HEK293T (cell line): ENCODE measurements around the gene ULK1.

Experiments used
- CTCF ChIA-PET: fragments of 350-600 bp; formaldehyde crosslinking; extraction: SDS; loops from one replicate; lab custom pipeline; 2021; ENCODE audit warnings: antibody characterized with exemption, inconsistent platforms; lab: Yijun Ruan, JAX
- POLR2A ChIA-PET: fragments of 350-600 bp; formaldehyde crosslinking; extraction: SDS; loops from one replicate; lab custom pipeline; 2020; ENCODE audit warnings: antibody characterized with exemption, inconsistent platforms; lab: Yijun Ruan, JAX
- DNase-seq: peaks from one replicate; pipeline ENCODE4 v3.0.0; 2012; ENCODE audit warnings: mixed read lengths; ENCODE audit errors: extremely low spot score
- ARNT ChIP-seq: fragments of 450-650 bp; IDR thresholded peaks from 2 replicates; pipeline ENCODE4 v1.6.1; 2017; ENCODE audit warnings: mild to moderate bottlenecking
- BHLHE40 ChIP-seq: fragments of 450-650 bp; IDR thresholded peaks from 2 replicates; pipeline ENCODE4 v1.6.1; 2016; ENCODE audit warnings: mild to moderate bottlenecking, moderate library complexity, borderline replicate concordance
- CTBP1 ChIP-seq: fragments of 450-650 bp; IDR thresholded peaks from 2 replicates; pipeline ENCODE4 v1.6.1; 2016; ENCODE audit warnings: borderline replicate concordance
- ELF4 ChIP-seq: fragments of 450-650 bp; IDR thresholded peaks from 2 replicates; pipeline ENCODE4 v1.6.1; 2017; ENCODE audit warnings: antibody characterized with exemption
- FOXA1 ChIP-seq: fragments of 450-650 bp; IDR thresholded peaks from 2 replicates; pipeline ENCODE4 v1.6.1; 2016; ENCODE audit warnings: mild to moderate bottlenecking
- FOXK2 ChIP-seq: fragments of 450-650 bp; IDR thresholded peaks from 2 replicates; pipeline ENCODE4 v1.6.1; 2016; ENCODE audit warnings: mild to moderate bottlenecking
- FOXM1 ChIP-seq: fragments of 450-650 bp; IDR thresholded peaks from 2 replicates; pipeline ENCODE4 v1.6.1; 2017; ENCODE audit warnings: mild to moderate bottlenecking, borderline replicate concordance
- HDGF ChIP-seq: fragments of 450-650 bp; IDR thresholded peaks from 2 replicates; pipeline ENCODE4 v1.6.1; 2017; ENCODE audit warnings: antibody characterized with exemption, borderline replicate concordance
- L3MBTL2 ChIP-seq: fragments of 450-650 bp; conservative IDR thresholded peaks from 2 replicates; pipeline ENCODE4 v1.6.1; 2016; ENCODE audit warnings: mild to moderate bottlenecking
- LEF1 ChIP-seq: fragments of 450-650 bp; IDR thresholded peaks from 2 replicates; pipeline ENCODE4 v1.6.1; 2017; ENCODE audit warnings: mild to moderate bottlenecking, borderline replicate concordance
- NFRKB ChIP-seq: fragments of 450-650 bp; IDR thresholded peaks from 2 replicates; pipeline ENCODE4 v1.6.1; 2016; ENCODE audit warnings: mild to moderate bottlenecking, moderate library complexity
- PKNOX1 ChIP-seq: fragments of 450-650 bp; IDR thresholded peaks from 2 replicates; pipeline ENCODE4 v1.6.1; 2016
- SP1 ChIP-seq: fragments of 450-650 bp; IDR thresholded peaks from 2 replicates; pipeline ENCODE4 v1.6.1; 2017
- SUZ12 ChIP-seq: fragments of 450-650 bp; IDR thresholded peaks from 2 replicates; pipeline ENCODE4 v1.6.1; 2016; ENCODE audit warnings: mild to moderate bottlenecking
- TARDBP ChIP-seq: fragments of 450-650 bp; IDR thresholded peaks from 2 replicates; pipeline ENCODE4 v1.6.1; 2016
- ZNF384 ChIP-seq: fragments of 450-650 bp; IDR thresholded peaks from 2 replicates; pipeline ENCODE4 v1.6.1; 2016

Gene ULK1

GRCh38 chr12:131941116-131941986, 46.9 kb downstream of the ULK1 start:
- TF ChIP-seq ZNF384 (no peak), FOXK2 (no peak), NFRKB (no peak), L3MBTL2 (no peak), SP1 (no peak), ARNT (no peak), FOXM1 (no peak), HDGF (no peak), ELF4 (no peak), CTBP1 (no peak), BHLHE40 (no peak), TARDBP (no peak), SUZ12 (no peak), LEF1 (no peak), PKNOX1 (no peak)
- DNase-seq: no peak
- CTCF ChIA-PET: no interaction called here
- POLR2A ChIA-PET: no interaction called here

GRCh38 chr12:131941987-131942341, 47.5 kb downstream of the ULK1 start:
- ChIA-PET POLR2A (no interaction called here), CTCF (no interaction called here)
- no peak for TF ChIP-seq SUZ12
- TF ChIP-seq HDGF: no peak
- TF ChIP-seq ZNF384: no peak
- TF ChIP-seq ELF4: no peak
- TF ChIP-seq FOXK2: no peak
- TF ChIP-seq BHLHE40: no peak
- TF ChIP-seq TARDBP: no peak
- TF ChIP-seq LEF1: no peak
- TF ChIP-seq FOXA1: no peak
- no peak for TF ChIP-seq L3MBTL2
- no peak for TF ChIP-seq CTBP1
- TF ChIP-seq FOXM1: no peak
- TF ChIP-seq SP1: no peak
- TF ChIP-seq NFRKB: no peak
- TF ChIP-seq PKNOX1: no peak
- TF ChIP-seq ARNT: no peak
- DNase-seq: no peak

- TF ChIP-seq ZNF384: no peak
- TF ChIP-seq L3MBTL2: no peak
- TF ChIP-seq FOXA1: no peak
- no peak for TF ChIP-seq HDGF
- TF ChIP-seq TARDBP: no peak
- TF ChIP-seq CTBP1: no peak
- TF ChIP-seq SP1: no peak
- TF ChIP-seq PKNOX1: no peak
- no peak for TF ChIP-seq ARNT
- TF ChIP-seq BHLHE40: no peak
- TF ChIP-seq ELF4: no peak
- TF ChIP-seq FOXM1: no peak
- no peak for TF ChIP-seq FOXK2
- no peak for TF ChIP-seq NFRKB
- no peak for TF ChIP-seq SUZ12
- TF ChIP-seq LEF1: no peak
- POLR2A ChIA-PET: no interaction called here
- DNase-seq: no peak
Measured at GRCh38 chr12:131942671-131943070, 48.2 kb downstream of the ULK1 start.

GRCh38 chr12:131943389-131943788, 49.0 kb downstream of the ULK1 start:
- ChIA-PET POLR2A (no interaction called here), CTCF (no interaction called here)
- no peak for TF ChIP-seq L3MBTL2
- no peak for TF ChIP-seq BHLHE40
- no peak for TF ChIP-seq PKNOX1
- TF ChIP-seq LEF1: no peak
- no peak for TF ChIP-seq NFRKB
- TF ChIP-seq HDGF: no peak
- no peak for TF ChIP-seq ARNT
- no peak for TF ChIP-seq FOXM1
- TF ChIP-seq CTBP1: no peak
- DNase-seq: no peak

More at GRCh38 chr12:131942671-131943070, 48.2 kb downstream of the ULK1 start:
- CTCF ChIA-PET: no interaction called here

GRCh38 chr12:131943876-131944275, 49.5 kb downstream of the ULK1 start:
- no peak for TF ChIP-seq CTBP1
- no peak for TF ChIP-seq ZNF384
- no peak for TF ChIP-seq SUZ12
- TF ChIP-seq BHLHE40: no peak
- no peak for TF ChIP-seq L3MBTL2
- no peak for TF ChIP-seq HDGF
- no peak for TF ChIP-seq LEF1
- no peak for TF ChIP-seq FOXM1
- TF ChIP-seq FOXK2: no peak
- TF ChIP-seq TARDBP: no peak
- TF ChIP-seq NFRKB: no peak
- no peak for TF ChIP-seq ELF4
- no peak for TF ChIP-seq ARNT
- TF ChIP-seq PKNOX1: no peak
- no peak for TF ChIP-seq FOXA1
- TF ChIP-seq SP1: no peak
- ChIA-PET CTCF (no interaction called here), POLR2A (no interaction called here)
- DNase-seq: no peak
